GM12878 (cell line): ENCODE results near the gene EEF1A2. TPM values are rescaled to one million over a fixed set of nuclear protein-coding genes. Genes with fewer than 3 reads are reported as not detected.

Source experiments
- BRCA1 ChIP-seq: IDR thresholded peaks from 2 replicates; pipeline ENCODE4 v1.6.1; 2011; ENCODE audit warnings: low read depth, low read length, improper control_type of control experiment
- DPF2 ChIP-seq: fragments of 450-650 bp; IDR thresholded peaks from 2 replicates; pipeline ENCODE4 v1.6.1; 2017; ENCODE audit warnings: mild to moderate bottlenecking
- EGR1 ChIP-seq, 2 experiments: IDR thresholded peaks; 1 replicate in 1 of 2; 2 replicates in 1 of 2; pipeline ENCODE4 v1.6.1; 2011 to 2012; ENCODE audit warnings: low read depth in 2 of 2, low read length in 2 of 2, borderline replicate concordance in 1 of 2, mild to moderate bottlenecking in 1 of 2, moderate library complexity in 1 of 2
- IKZF2 ChIP-seq, 2 experiments: fragments of 450-650 bp; IDR thresholded peaks; 2 replicates each; pipeline ENCODE4 v1.6.1; 2017; ENCODE audit warnings: mild to moderate bottlenecking in 2 of 2, moderate library complexity in 2 of 2
- IRF4 ChIP-seq: IDR thresholded peaks from 2 replicates; pipeline ENCODE4 v1.6.1; 2011; ENCODE audit warnings: low read depth, low read length
- JUNB ChIP-seq: IDR thresholded peaks from 2 replicates; pipeline ENCODE4 v1.6.1; 2016; ENCODE audit warnings: antibody characterized with exemption, mild to moderate bottlenecking
- JUND ChIP-seq: IDR thresholded peaks from 2 replicates; pipeline ENCODE4 v1.6.1; 2012; ENCODE audit warnings: low read depth, mild to moderate bottlenecking, low read length, improper control_type of control experiment, moderate library complexity
- MEF2B ChIP-seq: fragments of 450-650 bp; IDR thresholded peaks from 2 replicates; pipeline ENCODE4 v1.6.1; 2018; ENCODE audit warnings: mild to moderate bottlenecking, moderate library complexity; ENCODE audit not compliant: partially characterized antibody, poor library complexity, severe bottlenecking
- NBN ChIP-seq: fragments of 450-650 bp; IDR thresholded peaks from 2 replicates; pipeline ENCODE4 v1.6.1; 2016
- NR2C2 ChIP-seq: IDR thresholded peaks from 2 replicates; pipeline ENCODE4 v1.6.1; 2011; ENCODE audit warnings: borderline replicate concordance, low read depth; ENCODE audit not compliant: control insufficient read depth, insufficient read length
- PAX8 ChIP-seq: fragments of 450-650 bp; IDR thresholded peaks from 2 replicates; pipeline ENCODE4 v1.6.1; 2017; ENCODE audit warnings: mild to moderate bottlenecking, moderate library complexity
- SIX5 ChIP-seq: IDR thresholded peaks from 2 replicates; pipeline ENCODE4 v1.6.1; 2011; ENCODE audit warnings: mild to moderate bottlenecking, low read depth, low read length, moderate library complexity; ENCODE audit not compliant: severe bottlenecking
- SPI1 ChIP-seq: IDR thresholded peaks from 2 replicates; pipeline ENCODE4 v1.6.1; 2011; ENCODE audit warnings: low read depth, mild to moderate bottlenecking, low read length, moderate library complexity, borderline replicate concordance; ENCODE audit not compliant: insufficient read depth
- TBL1XR1 ChIP-seq: IDR thresholded peaks from 2 replicates; pipeline ENCODE4 v1.6.1; 2012; ENCODE audit warnings: low read depth, low read length, improper control_type of control experiment
- WRNIP1 ChIP-seq: IDR thresholded peaks from 2 replicates; pipeline ENCODE4 v1.6.1; 2011; ENCODE audit warnings: low read depth, low read length, improper control_type of control experiment, borderline replicate concordance
- ZNF207 ChIP-seq: fragments of 450-650 bp; IDR thresholded peaks from 2 replicates; pipeline ENCODE4 v1.6.1; 2014; ENCODE audit warnings: antibody characterized with exemption, mild to moderate bottlenecking, borderline replicate concordance
- polyA plus RNA-seq, 11 experiments: library from polyadenylated mRNA; depleted of rRNA in 4 of 11; unstranded in 6 of 11; stranded (reverse) in 5 of 11; fragments of >200 nt; fragmentation: Nextera tagmentation in 4 of 11; fragmentation: Illumina TruSeq in 1 of 11; extraction: Ambion mirVana in 4 of 11; extraction: Trizol in 1 of 11; gene quantifications; 1 replicate in 1 of 11; 2 replicates in 10 of 11; pipeline versions ENCODE4 v1.2.1 to v1.2.3, GENCODE V29; 2011 to 2016; ENCODE audit warnings: inconsistent platforms in 2 of 11, missing spikeins in 2 of 11, low read depth in 1 of 11
- total RNA-seq, 4 experiments: library from RNA; depleted of rRNA in 3 of 4; stranded (reverse); fragments of >200 nt in 3 of 4; fragmentation: Illumina TruSeq in 1 of 4; extraction: Trizol in 1 of 4; gene quantifications; 2 replicates each; pipeline versions ENCODE4 v1.2.1 to v1.2.3, GENCODE V29; 2013 to 2021
- TF ChIP-seq, protein P1 (sequence below): fragments of 450-650 bp; formaldehyde crosslinking; IDR thresholded peaks from 2 replicates; pipeline ENCODE4 v1.4.0; 2022; ENCODE audit warnings: mild to moderate bottlenecking, moderate library complexity
- TF ChIP-seq, protein P2 (sequence below): fragments of 450-650 bp; formaldehyde crosslinking; IDR thresholded peaks from 2 replicates; pipeline ENCODE4 v1.5.0; 2022; ENCODE audit warnings: mild to moderate bottlenecking, missing genetic modification characterization
- TF ChIP-seq, protein P3 (sequence below): IDR thresholded peaks from 2 replicates; pipeline ENCODE4 v1.6.1; 2012; ENCODE audit warnings: low read depth, low read length, improper control_type of control experiment
- TF ChIP-seq, protein P4 (sequence below): IDR thresholded peaks from 2 replicates; pipeline ENCODE4 v1.6.1; 2011; ENCODE audit warnings: mild to moderate bottlenecking, low read depth, low read length, moderate library complexity; ENCODE audit not compliant: insufficient replicate concordance

EEF1A2 gene
- total and polyA plus RNA-seq, 10 of the 15 experiments (the other 5 are each of a cell fraction or from before 2014, with no cell fraction given): 0.56 TPM; not detected in 9

DNA sequence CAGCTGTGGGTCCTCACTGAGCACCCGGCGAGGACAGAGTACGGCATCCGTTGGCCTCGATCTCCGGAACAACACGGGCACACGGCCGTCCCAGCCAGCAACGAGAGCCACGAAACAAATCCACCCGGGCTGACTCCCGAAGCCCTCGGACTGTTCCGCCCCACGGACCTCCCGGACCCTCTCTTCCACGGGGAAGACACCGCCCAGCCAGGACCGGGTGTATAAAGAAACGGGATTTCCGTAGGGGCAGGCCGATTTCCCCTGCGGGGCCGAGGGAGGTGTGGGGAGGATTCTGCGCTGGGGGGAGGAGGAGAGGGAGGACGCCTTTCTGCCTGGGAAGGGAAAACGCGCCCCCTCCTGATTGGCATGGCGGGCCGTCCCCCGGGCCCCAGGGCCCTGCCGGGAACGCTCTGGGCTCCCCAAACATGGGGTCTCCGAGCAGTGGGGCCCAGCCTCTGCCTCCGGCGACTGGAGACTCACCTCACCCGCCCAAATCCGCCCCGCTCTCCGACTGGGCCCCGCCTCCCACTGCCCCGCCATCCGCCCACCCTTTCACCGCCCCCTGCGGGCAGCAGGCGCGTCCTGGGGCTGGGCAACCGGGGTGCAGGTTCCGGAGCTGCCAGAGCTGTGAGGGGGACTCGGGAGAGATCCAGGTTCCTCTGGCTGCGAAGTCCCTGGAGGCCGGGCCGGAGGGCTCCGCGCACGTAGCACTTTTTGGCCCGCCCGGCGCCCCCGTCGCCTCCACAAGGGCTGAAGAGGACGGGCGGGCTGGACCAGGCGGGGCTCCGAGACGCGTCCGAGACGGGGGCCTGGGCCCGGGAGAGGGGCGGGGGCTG, 21.0 kb upstream of the EEF1A2 start (continued):
- TF ChIP-seq, protein P1, sequence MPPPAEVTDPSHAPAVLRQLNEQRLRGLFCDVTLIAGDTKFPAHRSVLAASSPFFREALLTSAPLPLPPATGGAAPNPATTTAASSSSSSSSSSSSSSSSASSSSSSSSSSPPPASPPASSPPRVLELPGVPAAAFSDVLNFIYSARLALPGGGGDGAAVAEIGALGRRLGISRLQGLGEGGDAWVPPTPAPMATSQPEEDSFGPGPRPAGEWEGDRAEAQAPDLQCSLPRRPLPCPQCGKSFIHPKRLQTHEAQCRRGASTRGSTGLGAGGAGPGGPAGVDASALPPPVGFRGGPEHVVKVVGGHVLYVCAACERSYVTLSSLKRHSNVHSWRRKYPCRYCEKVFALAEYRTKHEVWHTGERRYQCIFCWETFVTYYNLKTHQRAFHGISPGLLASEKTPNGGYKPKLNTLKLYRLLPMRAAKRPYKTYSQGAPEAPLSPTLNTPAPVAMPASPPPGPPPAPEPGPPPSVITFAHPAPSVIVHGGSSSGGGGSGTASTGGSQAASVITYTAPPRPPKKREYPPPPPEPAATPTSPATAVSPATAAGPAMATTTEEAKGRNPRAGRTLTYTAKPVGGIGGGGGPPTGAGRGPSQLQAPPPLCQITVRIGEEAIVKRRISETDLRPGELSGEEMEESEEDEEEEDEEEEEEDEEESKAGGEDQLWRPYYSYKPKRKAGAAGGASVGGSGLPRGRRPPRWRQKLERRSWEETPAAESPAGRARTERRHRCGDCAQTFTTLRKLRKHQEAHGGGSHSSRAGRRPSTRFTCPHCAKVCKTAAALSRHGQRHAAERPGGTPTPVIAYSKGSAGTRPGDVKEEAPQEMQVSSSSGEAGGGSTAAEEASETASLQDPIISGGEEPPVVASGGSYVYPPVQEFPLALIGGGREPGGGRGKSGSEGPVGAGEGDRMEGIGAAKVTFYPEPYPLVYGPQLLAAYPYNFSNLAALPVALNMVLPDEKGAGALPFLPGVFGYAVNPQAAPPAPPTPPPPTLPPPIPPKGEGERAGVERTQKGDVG (CRISPR knock-in tag): no peak
- no peak for TF ChIP-seq SPI1
- no peak for TF ChIP-seq JUND
- TF ChIP-seq SIX5: no peak
- TF ChIP-seq, protein P2, sequence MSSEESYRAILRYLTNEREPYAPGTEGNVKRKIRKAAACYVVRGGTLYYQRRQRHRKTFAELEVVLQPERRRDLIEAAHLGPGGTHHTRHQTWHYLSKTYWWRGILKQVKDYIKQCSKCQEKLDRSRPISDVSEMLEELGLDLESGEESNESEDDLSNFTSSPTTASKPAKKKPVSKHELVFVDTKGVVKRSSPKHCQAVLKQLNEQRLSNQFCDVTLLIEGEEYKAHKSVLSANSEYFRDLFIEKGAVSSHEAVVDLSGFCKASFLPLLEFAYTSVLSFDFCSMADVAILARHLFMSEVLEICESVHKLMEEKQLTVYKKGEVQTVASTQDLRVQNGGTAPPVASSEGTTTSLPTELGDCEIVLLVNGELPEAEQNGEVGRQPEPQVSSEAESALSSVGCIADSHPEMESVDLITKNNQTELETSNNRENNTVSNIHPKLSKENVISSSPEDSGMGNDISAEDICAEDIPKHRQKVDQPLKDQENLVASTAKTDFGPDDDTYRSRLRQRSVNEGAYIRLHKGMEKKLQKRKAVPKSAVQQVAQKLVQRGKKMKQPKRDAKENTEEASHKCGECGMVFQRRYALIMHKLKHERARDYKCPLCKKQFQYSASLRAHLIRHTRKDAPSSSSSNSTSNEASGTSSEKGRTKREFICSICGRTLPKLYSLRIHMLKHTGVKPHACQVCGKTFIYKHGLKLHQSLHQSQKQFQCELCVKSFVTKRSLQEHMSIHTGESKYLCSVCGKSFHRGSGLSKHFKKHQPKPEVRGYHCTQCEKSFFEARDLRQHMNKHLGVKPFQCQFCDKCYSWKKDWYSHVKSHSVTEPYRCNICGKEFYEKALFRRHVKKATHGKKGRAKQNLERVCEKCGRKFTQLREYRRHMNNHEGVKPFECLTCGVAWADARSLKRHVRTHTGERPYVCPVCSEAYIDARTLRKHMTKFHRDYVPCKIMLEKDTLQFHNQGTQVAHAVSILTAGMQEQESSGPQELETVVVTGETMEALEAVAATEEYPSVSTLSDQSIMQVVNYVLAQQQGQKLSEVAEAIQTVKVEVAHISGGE (CRISPR knock-in tag): no peak
- 0 out of 2 replicates have a peak, but pooled peaks have one; percentile 43 for TF ChIP-seq DPF2
- no peak for TF ChIP-seq NBN
- TF ChIP-seq MEF2B: peak; percentile 35
- no peak for TF ChIP-seq BRCA1
- TF ChIP-seq PAX8: no peak
- peak in 1 of 2 experiments; percentile 76; a peak in 2 of 3 replicates for TF ChIP-seq EGR1 (IDR thresholded peaks at IDR 0.05; ENCODE audit: borderline replicate concordance in 1 of 2, low read depth in 2 of 2, low read length in 2 of 2)
- no peak for TF ChIP-seq ZNF207
- TF ChIP-seq, protein P3, sequence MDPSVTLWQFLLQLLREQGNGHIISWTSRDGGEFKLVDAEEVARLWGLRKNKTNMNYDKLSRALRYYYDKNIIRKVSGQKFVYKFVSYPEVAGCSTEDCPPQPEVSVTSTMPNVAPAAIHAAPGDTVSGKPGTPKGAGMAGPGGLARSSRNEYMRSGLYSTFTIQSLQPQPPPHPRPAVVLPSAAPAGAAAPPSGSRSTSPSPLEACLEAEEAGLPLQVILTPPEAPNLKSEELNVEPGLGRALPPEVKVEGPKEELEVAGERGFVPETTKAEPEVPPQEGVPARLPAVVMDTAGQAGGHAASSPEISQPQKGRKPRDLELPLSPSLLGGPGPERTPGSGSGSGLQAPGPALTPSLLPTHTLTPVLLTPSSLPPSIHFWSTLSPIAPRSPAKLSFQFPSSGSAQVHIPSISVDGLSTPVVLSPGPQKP: no peak
- TF ChIP-seq TBL1XR1: no peak
- TF ChIP-seq, protein P4, sequence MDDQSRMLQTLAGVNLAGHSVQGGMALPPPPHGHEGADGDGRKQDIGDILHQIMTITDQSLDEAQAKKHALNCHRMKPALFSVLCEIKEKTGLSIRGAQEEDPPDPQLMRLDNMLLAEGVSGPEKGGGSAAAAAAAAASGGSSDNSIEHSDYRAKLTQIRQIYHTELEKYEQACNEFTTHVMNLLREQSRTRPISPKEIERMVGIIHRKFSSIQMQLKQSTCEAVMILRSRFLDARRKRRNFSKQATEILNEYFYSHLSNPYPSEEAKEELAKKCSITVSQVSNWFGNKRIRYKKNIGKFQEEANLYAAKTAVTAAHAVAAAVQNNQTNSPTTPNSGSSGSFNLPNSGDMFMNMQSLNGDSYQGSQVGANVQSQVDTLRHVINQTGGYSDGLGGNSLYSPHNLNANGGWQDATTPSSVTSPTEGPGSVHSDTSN: no peak
- TF ChIP-seq JUNB: no peak
- TF ChIP-seq IRF4: no peak
- TF ChIP-seq NR2C2: no peak
- no peak for TF ChIP-seq WRNIP1
- no peak for TF ChIP-seq IKZF2 (IDR thresholded peaks at IDR 0.05)
